ENCODE measurements around the gene SARS1.

Gene SARS1

GRCh38 chr1:109259674-109260557, 46.2 kb downstream of the SARS1 start:
- peak overlapping the region; percentile 92 for H3K27ac ChIP-seq
- POLR2A ChIA-PET (ENCODE audit: low non-redundant PET): interaction anchor here (0.6 to 0.8 kb wide), 2 partner anchors 13 to 288 kb away, joined by 3 read pairs; no protein-coding TSS in a partner anchor
- CTCF ChIA-PET: interaction anchor here (0.8 kb wide), 1 partner anchor 59 kb away, joined by 4 read pairs; no protein-coding TSS in a partner anchor
- no peak for TF ChIP-seq CTCF (conservative IDR thresholded peaks at IDR 0.05; ENCODE audit: low read depth)
- no peak for DNase-seq (ENCODE audit: low spot score)

- ChIA-PET POLR2A (ENCODE audit: low non-redundant PET) (no interaction called here), CTCF (interaction anchor here (0.7 to 0.8 kb wide), 2 partner anchors 60 to 99 kb away, joined by 3 to 4 read pairs; no protein-coding TSS in a partner anchor)
- TF ChIP-seq CTCF (conservative IDR thresholded peaks at IDR 0.05; ENCODE audit: low read depth): no peak
Measured at GRCh38 chr1:109261006-109261405, 47.3 kb downstream of the SARS1 start.

DNA sequence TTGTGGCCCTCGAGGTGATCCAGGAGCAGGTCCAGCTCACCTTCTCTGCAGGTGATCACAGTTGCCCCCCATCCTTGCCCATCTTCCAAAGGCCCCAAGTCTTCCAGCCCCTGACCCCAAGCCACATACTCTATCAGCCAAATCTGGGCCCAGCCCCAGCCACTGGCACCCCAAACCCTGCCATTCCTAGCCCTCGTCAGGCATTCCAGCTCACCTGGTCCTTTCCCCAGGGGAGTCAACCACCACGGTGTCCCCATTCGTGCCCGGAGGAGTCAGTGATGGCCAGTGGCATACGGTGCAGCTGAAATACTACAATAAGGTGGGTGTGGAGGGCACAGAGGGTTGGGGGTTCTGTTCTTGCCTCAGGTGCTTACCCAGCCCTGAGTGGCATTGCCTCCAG, 47.9 kb downstream of the SARS1 start:
- H3K27ac ChIP-seq: peak overlapping the region; percentile 92
- no peak for DNase-seq (ENCODE audit: low spot score)
- ChIA-PET POLR2A (ENCODE audit: low non-redundant PET) (no interaction called here), CTCF (no interaction called here)
- TF ChIP-seq CTCF (conservative IDR thresholded peaks at IDR 0.05; ENCODE audit: low read depth): no peak

More at GRCh38 chr1:109261006-109261405, 47.3 kb downstream of the SARS1 start:
- H3K27ac ChIP-seq: peak overlapping the region; percentile 92
- no peak for DNase-seq (ENCODE audit: low spot score)

DNA sequence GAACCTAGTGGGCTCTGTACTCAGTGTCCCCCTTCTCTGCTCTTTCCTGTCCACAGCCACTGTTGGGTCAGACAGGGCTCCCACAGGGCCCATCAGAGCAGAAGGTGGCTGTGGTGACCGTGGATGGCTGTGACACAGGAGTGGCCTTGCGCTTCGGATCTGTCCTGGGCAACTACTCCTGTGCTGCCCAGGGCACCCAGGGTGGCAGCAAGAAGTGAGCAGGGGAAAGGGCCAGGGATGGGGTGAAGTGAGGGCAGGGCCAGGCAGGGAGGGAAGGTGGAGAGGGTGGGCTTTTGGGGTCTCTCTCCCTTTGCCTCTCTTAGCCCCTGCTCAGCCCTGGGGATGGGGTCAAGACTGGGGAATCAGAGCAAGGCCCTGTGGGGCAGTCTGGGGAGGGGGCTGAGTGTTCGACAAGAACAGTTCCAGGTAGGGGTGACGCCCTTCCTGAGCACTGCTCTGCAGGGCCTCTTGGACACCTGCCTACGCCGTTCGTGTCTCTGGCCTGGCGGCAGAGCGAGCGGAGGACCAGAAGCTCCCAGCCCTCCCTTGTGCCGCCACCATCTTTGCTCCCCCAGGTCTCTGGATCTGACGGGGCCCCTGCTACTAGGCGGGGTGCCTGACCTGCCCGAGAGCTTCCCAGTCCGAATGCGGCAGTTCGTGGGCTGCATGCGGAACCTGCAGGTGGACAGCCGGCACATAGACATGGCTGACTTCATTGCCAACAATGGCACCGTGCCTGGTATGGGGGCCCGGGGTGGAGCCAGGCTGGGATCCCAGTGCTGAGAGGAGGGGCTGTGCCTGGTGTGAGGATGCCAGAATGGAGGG, 48.7 kb downstream of the SARS1 start:
- no peak for TF ChIP-seq CTCF (conservative IDR thresholded peaks at IDR 0.05; ENCODE audit: low read depth)
- H3K27ac ChIP-seq: peak overlapping the region; percentile 92
- CTCF ChIA-PET: interaction anchor here (0.7 to 1.0 kb wide), 2 partner anchors 110 to 127 kb away, joined by 4 to 5 read pairs; no protein-coding TSS in a partner anchor
- no peak for DNase-seq (ENCODE audit: low spot score)
- POLR2A ChIA-PET (ENCODE audit: low non-redundant PET): no interaction called here

DNA sequence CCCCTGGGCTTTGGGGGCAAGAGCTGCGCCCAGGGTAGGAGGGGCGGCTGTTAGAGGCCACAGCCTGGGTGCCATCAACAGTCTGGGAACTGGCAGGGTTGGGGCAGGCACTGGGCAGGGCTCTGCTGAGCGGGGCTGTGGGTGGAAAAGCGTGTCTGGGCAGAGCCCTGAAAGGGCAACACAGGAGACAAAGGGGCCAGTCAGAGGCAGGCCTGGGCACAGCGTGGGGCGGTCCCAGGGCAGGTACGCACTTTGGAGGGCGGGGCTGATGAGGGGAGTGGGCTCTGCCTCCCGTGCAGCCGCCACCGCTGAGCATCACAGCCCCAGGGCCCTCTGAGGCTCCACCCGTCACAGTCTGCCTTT, 49.5 kb downstream of the SARS1 start:
- DNase-seq (ENCODE audit: low spot score): no peak
- H3K27ac ChIP-seq: peak overlapping the region; percentile 92
- TF ChIP-seq CTCF (conservative IDR thresholded peaks at IDR 0.05; ENCODE audit: low read depth): no peak
- POLR2A ChIA-PET (ENCODE audit: low non-redundant PET): no interaction called here
- CTCF ChIA-PET: interaction anchor here (0.7 to 1.0 kb wide), 4 partner anchors 24 to 269 kb away, joined by 3 to 5 read pairs (median 4); no protein-coding TSS in a partner anchor

Measured in RWPE1 (cell line).